GM23338 (cell line): ENCODE data around the gene LRTM2. TPM values are rescaled to one million over a fixed set of nuclear protein-coding genes. Genes with fewer than 3 reads are reported as not detected.

Experiments used
- ATAC-seq: fragments of 200-7000 bp; cut with Tn5 transposase; 3 replicates; pipeline ENCODE4 v1.9.1; 2020
- DNase-seq: peaks from one replicate; pipeline ENCODE4 v3.0.0-alpha.2; 2015; ENCODE audit warnings: low spot score
- H2AFZ ChIP-seq: fragments of 200-600 bp; sonication (generic); 2 replicates; pipeline ENCODE4 v1.8.0; 2016; ENCODE audit warnings: antibody characterized with exemption, mild to moderate bottlenecking, moderate library complexity
- H3F3A ChIP-seq: fragments of 200-600 bp; sonication (generic); replicated peaks from 2 replicates; pipeline ENCODE4 v1.8.0; 2017; ENCODE audit warnings: antibody characterized with exemption, mixed run types, low read depth
- H3K27ac ChIP-seq: fragments of 200-600 bp; sonication (generic); 2 replicates; pipeline ENCODE4 v1.6.1; 2016; ENCODE audit warnings: low read depth
- H3K27me3 ChIP-seq: fragments of 200-600 bp; sonication (generic); 2 replicates; pipeline ENCODE4 v1.8.0; 2016; ENCODE audit warnings: mild to moderate bottlenecking, mixed run types, moderate library complexity; ENCODE audit not compliant: insufficient read depth
- H3K36me3 ChIP-seq: fragments of 200-600 bp; sonication (generic); 2 replicates; pipeline ENCODE4 v1.8.0; 2016; ENCODE audit warnings: mild to moderate bottlenecking; ENCODE audit not compliant: insufficient read depth
- H3K4me1 ChIP-seq: fragments of 200-600 bp; sonication (generic); 2 replicates; pipeline ENCODE4 v1.8.0; 2016; ENCODE audit warnings: mild to moderate bottlenecking, moderate library complexity; ENCODE audit not compliant: insufficient read depth
- H3K4me2 ChIP-seq: fragments of 200-600 bp; sonication (generic); 2 replicates; pipeline ENCODE4 v1.7.1; 2017; ENCODE audit warnings: mixed run types
- H3K4me3 ChIP-seq: fragments of 200-600 bp; sonication (generic); 2 replicates; pipeline ENCODE4 v1.6.1; 2016; ENCODE audit warnings: mixed run types
- H3K79me2 ChIP-seq: fragments of 200-600 bp; sonication (generic); replicated peaks from 2 replicates; pipeline ENCODE4 v1.8.0; 2017; ENCODE audit warnings: mild to moderate bottlenecking; ENCODE audit not compliant: insufficient read depth
- H3K9me2 ChIP-seq: fragments of 200-600 bp; sonication (generic); 2 replicates; pipeline ENCODE4 v1.8.0; 2017; ENCODE audit not compliant: insufficient read depth
- H4K20me1 ChIP-seq: fragments of 200-600 bp; sonication (generic); replicated peaks from 2 replicates; pipeline ENCODE4 v1.8.0; 2017; ENCODE audit warnings: mild to moderate bottlenecking; ENCODE audit not compliant: insufficient read depth
- H3K27ac Mint-ChIP-seq: 2 replicates; pipeline ENCODE4 v1.8.0; 2020; ENCODE audit warnings: inconsistent platforms, mild to moderate bottlenecking, moderate library complexity, mixed read lengths
- H3K27me3 Mint-ChIP-seq: 3 replicates; pipeline ENCODE4 v1.8.0; 2022; ENCODE audit warnings: low read depth, mild to moderate bottlenecking, moderate library complexity, mixed read lengths, inconsistent platforms; ENCODE audit not compliant: insufficient read depth, poor library complexity
- H3K36me3 Mint-ChIP-seq: 3 replicates; pipeline ENCODE4 v1.8.0; 2021; ENCODE audit warnings: low read depth, mild to moderate bottlenecking, inconsistent platforms, moderate library complexity, mixed read lengths
- H3K4me1 Mint-ChIP-seq: 3 replicates; pipeline ENCODE4 v1.8.0; 2020; ENCODE audit warnings: mild to moderate bottlenecking, inconsistent platforms, mixed read lengths
- H3K4me3 Mint-ChIP-seq: 3 replicates; pipeline ENCODE4 v1.8.0; 2021; ENCODE audit warnings: moderate library complexity, mild to moderate bottlenecking, inconsistent platforms, mixed read lengths
- H3K9me3 Mint-ChIP-seq: 3 replicates; pipeline ENCODE4 v1.8.0; 2020; ENCODE audit warnings: moderate library complexity, mild to moderate bottlenecking, inconsistent platforms, mixed read lengths
- CTCF ChIP-seq, 2 experiments: fragments of 200-600 bp in 1 of 2; sonication (generic) in 1 of 2; conservative IDR thresholded peaks; 2 replicates each; pipeline versions ENCODE4 v1.5.1 to v1.6.1; 2016 to 2017; ENCODE audit warnings: antibody characterized with exemption in 2 of 2, low read depth in 2 of 2, mild to moderate bottlenecking in 2 of 2, moderate library complexity in 1 of 2
- JUNB ChIP-seq: IDR thresholded peaks from one replicate; pipeline ENCODE4 v1.6.1; 2016; ENCODE audit warnings: antibody characterized with exemption; ENCODE audit not compliant: unreplicated experiment
- NANOG ChIP-seq: IDR thresholded peaks from 2 replicates; pipeline ENCODE4 v1.6.1; 2016; ENCODE audit warnings: antibody characterized with exemption, borderline replicate concordance
- REST ChIP-seq: IDR thresholded peaks from one replicate; pipeline ENCODE4 v1.6.1; 2018; ENCODE audit warnings: antibody characterized with exemption; ENCODE audit not compliant: unreplicated experiment
- STAT1 ChIP-seq: IDR thresholded peaks from one replicate; pipeline ENCODE4 v1.6.1; 2016; ENCODE audit warnings: antibody characterized with exemption; ENCODE audit not compliant: unreplicated experiment
- ZNF331 ChIP-seq: fragments of 250-450 bp; sonication (Bioruptor Pico); IDR thresholded peaks from 2 replicates; pipeline ENCODE4 v1.5.0; 2020; ENCODE audit warnings: low read depth, mild to moderate bottlenecking, moderate library complexity
- ZNF462 ChIP-seq: fragments of 250-450 bp; sonication (Bioruptor Pico); IDR thresholded peaks from 2 replicates; pipeline ENCODE4 v1.5.0; 2020; ENCODE audit warnings: mild to moderate bottlenecking, moderate library complexity
- polyA plus RNA-seq: library from polyadenylated mRNA; unstranded; fragments of >200 nt; fragmentation: Nextera tagmentation; extraction: Ambion mirVana; gene quantifications from 2 replicates; pipeline ENCODE4 v1.2.1, GENCODE V29; 2016
- total RNA-seq: library from RNA; depleted of rRNA; stranded (reverse); fragments of >200 nt; shearing (Covaris generic); gene quantifications from 2 replicates; pipeline ENCODE4 v1.2.3, GENCODE V29; 2014

Gene LRTM2
- total and polyA plus RNA-seq, 2 experiments from 2014 or later: 0.08 TPM; not detected in 1

- TF ChIP-seq ZNF462 (CRISPR knock-in tag): no peak
Measured at GRCh38 chr12:1852076-1852475, 31.7 kb downstream of the LRTM2 start (continued).

- H3K27me3 ChIP-seq: no peaks in the 10 kb centered on the region
- no peaks in the 10 kb centered on the region for H3K79me2 ChIP-seq
- H3K9me2 ChIP-seq: no peaks in the 10 kb centered on the region
- H3K4me2 ChIP-seq: no peak overlapping the region
- H3K36me3 ChIP-seq: peaks cover 5% of the 10 kb centered on the region
- no peak overlapping the region for H2AFZ ChIP-seq
- H3K4me1 Mint-ChIP-seq: peaks cover 5% of the 10 kb centered on the region
- peaks cover 9% of the 10 kb centered on the region for H3K27me3 Mint-ChIP-seq
- H3K36me3 Mint-ChIP-seq: no peaks in the 10 kb centered on the region; the same call in 2 of the 3 replicates
- H3K9me3 Mint-ChIP-seq: peaks cover 16% of the 10 kb centered on the region; the same call in 2 of the 3 replicates
- no peak overlapping the region for H3K4me3 Mint-ChIP-seq
- H3K27ac Mint-ChIP-seq: no peak overlapping the region
- DNase-seq (no peak), ATAC-seq (no peak)
- H4K20me1 ChIP-seq: no peaks in the 10 kb centered on the region
- H3K27ac ChIP-seq: no peak overlapping the region
- H3K4me1 ChIP-seq: no peaks in the 10 kb centered on the region
- H3F3A ChIP-seq: no peaks in the 10 kb centered on the region
- H3K4me3 ChIP-seq: no peak overlapping the region
- TF ChIP-seq STAT1: no peak
- no peak for TF ChIP-seq REST
- no peak for TF ChIP-seq NANOG
- no peak for TF ChIP-seq CTCF (conservative IDR thresholded peaks at IDR 0.05; ENCODE audit: low read depth in 2 of 2)
- no peak for TF ChIP-seq JUNB
- no peak for TF ChIP-seq ZNF331 (CRISPR knock-in tag)
Measured at GRCh38 chr12:1853716-1854115, 33.4 kb downstream of the LRTM2 start.
